GM21381 (cell line): ENCODE measurements around the gene SHMT1.
"Not testable (repeated sequence)": the region's sequence is repeated elsewhere in the genome, so short reads cannot be mapped to it uniquely, and the experiment has no call there.

Experiments
- ATAC-seq: cut with Tn5 transposase; IDR thresholded peaks from one replicate; pipeline ENCODE4 v1.9.1; 2021; ENCODE audit warnings: mild to moderate bottlenecking, moderate library complexity; ENCODE audit not compliant: unreplicated experiment

The SHMT1 gene

DNA sequence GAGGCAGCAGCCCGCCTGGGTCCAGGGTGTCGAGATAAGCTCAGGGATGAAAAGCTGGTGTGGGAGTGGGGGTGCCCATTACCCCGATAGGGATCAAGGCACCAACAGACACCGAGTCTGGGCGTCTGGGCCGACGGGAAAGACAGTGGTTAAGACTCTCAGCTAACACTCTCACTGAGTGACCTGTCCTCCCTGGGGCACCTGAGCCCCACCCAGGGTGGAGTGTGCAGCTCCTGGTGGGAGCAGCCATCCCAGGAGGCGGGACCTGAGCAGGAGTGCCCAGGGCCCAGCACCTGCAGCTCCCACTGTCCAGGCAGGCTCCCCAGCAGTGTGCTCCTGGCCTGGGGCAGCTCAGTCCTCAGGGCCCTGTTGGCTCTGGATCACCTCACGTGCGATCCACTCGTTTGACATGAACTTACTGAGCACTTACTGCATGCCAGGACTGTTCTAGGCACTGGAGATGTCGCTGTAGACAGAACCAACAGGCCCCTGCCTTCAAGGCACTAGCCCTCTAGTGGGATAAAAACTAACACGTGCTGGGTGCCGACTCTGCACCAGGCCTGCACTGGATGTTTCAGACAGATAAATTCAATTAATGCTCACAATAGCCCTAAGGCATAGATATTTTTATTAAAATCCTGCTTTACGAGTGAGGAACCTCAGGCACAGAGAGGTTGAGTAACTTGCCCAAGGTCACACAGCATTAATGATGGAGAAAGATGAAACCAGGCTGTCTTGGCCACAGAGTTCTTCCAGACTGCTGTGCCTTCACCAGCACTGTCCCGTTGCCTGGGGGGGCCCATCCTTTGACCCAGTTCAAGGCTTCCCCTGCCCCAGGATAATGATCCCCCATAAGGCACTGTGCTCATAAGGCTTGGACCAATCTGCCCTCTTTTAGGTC is 16.1 kb upstream of the SHMT1 start:
- ATAC-seq: no peak

DNA sequence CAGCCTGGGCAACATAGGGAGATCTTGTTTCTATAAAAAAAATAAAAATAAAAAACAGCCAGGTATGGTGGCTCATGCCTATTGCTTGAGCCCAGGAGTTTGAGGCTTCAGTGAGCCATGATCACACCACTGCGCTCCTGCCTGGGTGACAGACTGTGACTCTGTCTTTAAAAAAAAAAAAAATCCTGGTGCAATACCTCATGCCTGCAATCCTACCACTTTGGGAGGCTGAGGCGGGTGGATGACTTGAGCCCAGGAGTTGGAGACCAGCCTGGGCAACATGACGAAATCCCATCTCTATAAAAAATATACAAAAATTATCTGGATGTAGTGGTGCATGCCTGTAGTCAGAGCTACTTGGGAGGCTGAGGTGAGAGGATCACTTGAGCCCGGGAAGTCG is 15.3 kb upstream of the SHMT1 start:
- ATAC-seq: not testable (repeated sequence)

GRCh38 chr17:18378205-18378505 is 14.8 kb upstream of the SHMT1 start:
- no peak for ATAC-seq

DNA sequence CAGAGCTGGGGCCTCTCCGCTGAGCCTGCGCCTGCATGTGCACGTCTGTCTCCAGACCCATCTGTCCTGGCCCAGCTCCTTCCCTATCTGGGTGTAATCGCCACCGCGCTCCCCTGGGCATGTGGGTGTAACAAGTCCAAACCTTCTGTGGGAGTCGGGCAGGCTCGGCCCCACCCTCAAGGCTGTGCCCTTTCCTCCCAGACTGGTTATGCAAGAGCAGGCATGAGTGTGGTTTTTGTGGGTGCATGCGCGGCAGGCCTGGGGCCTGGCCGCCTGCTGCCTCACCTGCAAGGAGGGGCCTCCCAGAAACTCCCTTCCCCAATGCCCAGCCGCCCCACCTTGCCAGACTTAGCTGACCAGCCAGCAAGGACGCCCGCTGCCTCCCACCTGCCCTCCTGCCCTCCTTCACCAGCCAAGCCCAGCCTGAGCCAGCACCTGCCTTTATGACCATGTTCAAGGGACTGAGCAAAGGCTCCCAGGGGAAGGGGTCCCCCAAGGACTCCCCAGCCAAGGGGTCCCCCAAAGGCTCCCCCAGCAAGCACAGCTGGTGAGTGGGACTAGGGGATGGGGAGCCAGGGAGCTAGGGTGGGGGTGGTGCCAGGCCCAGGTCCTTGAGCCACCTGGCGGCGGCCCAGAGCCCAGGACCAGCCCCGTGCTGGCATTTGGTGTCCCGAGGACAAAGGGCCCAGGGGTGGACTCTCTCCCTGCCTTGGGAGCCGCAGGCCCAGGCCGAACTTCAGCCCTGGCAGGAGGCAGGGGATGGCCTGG is 14.3 kb upstream of the SHMT1 start, which contains the start of gene EVPLL:
Gene EVPLL, plus strand, starts transcription at position 342 of the 768 bp plus-strand sequence. CDS start 3,160 bp downstream, outside the sequence.
- no peak for ATAC-seq

GRCh38 chr17:18374216-18374615 is 10.9 kb upstream of the SHMT1 start:
- ATAC-seq: no peak

GRCh38 chr17:18373181-18373580 is 9.8 kb upstream of the SHMT1 start:
- ATAC-seq: not testable (repeated sequence)

DNA sequence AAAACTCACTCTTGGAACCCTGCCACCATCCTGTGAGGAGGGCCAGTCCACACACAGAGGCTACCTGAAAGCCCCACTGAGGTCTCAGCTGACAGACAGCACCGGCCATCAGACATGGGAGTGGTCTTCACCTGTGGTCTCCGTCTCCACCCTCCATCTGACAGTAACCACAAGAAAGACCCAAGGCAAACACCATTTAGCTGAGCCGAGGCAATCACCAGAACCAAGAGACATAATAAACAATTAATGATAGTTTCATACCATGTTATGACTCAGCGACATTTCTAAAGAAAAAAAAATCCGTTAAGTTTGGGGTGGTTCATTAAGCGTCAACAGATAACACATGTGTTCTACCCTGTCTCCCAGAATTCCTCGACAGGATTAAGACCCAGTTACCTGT is 8.1 kb upstream of the SHMT1 start:
- ATAC-seq: no peak

- no peak for ATAC-seq
Observed at GRCh38 chr17:18370761-18371160, 7.4 kb upstream of the SHMT1 start.

DNA sequence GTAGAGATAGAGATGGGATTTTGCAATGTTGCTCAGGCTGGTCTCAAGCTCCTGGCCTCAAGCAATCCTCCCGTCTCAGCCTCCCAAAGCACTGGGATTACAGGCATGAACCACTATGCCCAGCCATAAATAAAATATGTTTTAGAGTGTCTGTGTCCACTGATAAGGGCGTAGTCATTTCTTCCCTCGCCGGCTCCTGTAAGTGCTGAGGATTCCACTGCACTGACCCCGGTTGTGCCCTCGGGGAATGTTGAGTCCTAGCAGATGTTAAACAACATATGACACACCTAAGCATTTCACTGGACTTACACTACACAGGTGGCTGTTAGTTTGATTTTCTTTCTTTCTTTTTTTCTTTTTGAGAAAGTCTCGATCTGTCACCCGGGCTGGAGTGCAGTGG is 5.6 kb upstream of the SHMT1 start:
- ATAC-seq: no peak

- no peak for ATAC-seq
Observed at GRCh38 chr17:18364166-18364565, 816 bp upstream of the SHMT1 start.

- no peak for ATAC-seq
Observed at GRCh38 chr17:18362698-18363100, 651 bp downstream of the SHMT1 start.

DNA sequence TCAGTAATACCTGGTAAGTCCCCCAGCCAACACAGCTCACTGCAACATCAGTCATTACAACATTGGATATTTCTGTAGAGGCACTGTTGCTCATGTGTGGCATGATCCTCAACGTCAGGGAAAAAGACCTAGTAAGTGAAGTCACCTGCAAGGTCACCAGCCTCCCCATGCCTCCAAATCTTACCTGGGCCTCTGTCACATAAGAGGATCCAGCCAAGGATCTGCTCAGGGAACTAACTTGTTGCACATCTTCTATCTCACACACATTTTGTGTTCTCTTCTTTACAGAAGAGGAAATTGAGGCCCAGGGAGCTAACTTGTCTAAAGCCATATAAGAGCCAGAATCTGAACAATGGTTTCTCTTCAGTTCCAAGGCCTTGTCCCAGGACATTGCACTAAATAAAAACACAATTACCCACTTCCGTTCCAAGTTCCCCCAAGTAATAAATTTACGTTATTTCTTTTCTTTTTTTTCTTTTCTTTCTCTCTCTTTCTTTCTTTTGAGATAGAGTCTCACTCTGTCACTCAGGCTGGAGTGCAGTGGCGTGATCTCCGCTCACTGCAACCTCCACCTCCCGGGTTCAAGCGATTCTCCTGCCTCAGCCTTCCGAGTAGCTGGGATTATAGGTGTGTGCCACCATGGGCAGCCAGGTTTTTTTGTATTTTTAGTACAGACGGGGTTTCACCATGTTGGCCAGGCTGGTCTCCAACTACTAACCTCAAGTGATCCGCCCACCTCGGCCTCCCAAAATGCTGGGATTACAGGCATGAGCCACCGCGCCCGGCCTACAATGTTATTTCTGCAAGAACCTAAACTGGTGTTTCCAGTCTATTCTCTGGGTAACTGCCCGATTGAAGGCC is 1.3 kb downstream of the SHMT1 start:
- no peak for ATAC-seq

DNA sequence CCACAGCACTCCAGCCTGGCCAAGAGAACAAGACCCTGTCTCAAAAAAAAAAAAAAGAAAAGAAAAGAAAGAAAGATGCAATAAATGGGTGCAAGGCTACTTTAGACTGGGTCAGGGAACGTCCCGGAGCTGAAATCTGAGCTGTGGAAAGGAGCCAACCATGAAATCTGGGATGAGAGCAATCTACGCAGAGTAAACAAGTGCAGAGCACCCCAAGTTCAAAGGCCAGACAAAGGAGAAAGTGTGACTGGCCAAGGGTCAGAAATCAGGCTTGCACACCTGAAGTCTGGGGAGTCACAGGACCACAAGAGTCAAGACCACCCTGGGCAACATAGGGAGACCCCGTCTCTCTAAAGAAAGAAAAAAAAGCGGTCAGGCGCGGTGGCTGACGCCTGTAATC is 2.8 kb downstream of the SHMT1 start:
- no peak for ATAC-seq

GRCh38 chr17:18356624-18357023 is 6.7 kb downstream of the SHMT1 start:
- ATAC-seq: no peak

GRCh38 chr17:18353541-18353940 is 9.8 kb downstream of the SHMT1 start:
- no peak for ATAC-seq

DNA sequence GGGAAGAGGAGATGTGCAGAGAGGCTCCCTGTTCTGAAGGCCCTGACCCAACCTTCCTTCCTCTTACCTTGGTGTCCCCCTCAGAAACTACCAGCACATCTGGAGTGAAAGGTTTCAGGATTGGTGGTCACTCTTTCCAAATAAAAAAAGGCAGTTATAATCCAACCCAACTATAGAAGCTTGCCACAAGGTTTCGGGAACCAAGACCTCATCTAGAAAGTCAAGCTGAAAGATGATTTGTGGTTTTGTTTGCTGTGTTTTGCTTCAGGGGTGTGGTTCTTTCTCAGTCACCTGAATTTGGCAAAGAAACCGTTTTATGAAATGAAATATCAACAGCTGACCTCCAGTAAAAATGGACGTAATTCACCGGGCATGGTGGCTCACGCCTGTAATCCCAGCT is 19.3 kb downstream of the SHMT1 start:
- ATAC-seq: no peak

DNA sequence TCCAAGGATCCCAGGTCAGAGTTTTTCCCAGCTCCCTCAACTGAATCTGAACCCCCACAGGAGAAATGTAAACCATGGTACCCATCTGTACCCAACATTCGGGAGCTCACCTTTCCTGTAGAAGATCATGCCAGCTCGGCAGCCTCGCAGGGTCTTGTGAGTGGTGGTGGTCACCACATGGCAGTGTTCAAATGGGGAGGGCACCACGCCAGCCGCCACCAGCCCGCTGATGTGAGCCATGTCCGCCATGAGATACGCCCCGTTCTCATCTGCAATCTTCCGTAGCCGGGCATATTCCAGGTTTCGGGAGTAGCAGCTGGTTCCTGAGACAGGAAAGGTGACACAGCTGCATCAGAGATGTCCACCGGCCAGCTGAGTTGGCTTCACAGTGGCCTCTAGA is 23.4 kb downstream of the SHMT1 start:
- ATAC-seq: no peak

- not testable (repeated sequence) for ATAC-seq
Observed at GRCh38 chr17:18338158-18338557, 25.2 kb downstream of the SHMT1 start.

- no peak for ATAC-seq
Observed at GRCh38 chr17:18332909-18333489, 30.4 kb downstream of the SHMT1 start.

DNA sequence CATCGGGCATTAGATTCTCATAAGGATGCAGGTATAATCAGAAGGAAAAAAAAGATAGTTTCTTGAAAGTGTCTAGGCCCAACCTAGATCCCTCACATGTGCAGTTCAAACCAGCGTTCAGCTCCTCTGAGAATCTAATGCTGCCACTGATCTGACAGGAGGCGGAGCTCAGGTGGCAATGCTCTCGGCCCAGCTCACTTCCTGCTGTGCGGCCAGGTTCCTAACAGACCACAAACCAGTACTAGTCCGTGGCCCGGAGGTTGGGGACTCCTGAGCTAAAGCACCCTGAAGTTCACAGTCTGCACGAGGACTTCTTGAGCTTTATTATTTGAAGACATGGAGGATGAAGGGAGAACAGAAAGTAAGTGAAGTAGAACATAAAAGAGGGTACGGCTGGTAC is 31.5 kb downstream of the SHMT1 start:
- no peak for ATAC-seq
